ENCODE data around the gene CLSTN1.

CLSTN1 gene

GRCh38 chr1:9688599-9688998 is 135.2 kb downstream of the CLSTN1 start:
- no peak for DNase-seq

DNA sequence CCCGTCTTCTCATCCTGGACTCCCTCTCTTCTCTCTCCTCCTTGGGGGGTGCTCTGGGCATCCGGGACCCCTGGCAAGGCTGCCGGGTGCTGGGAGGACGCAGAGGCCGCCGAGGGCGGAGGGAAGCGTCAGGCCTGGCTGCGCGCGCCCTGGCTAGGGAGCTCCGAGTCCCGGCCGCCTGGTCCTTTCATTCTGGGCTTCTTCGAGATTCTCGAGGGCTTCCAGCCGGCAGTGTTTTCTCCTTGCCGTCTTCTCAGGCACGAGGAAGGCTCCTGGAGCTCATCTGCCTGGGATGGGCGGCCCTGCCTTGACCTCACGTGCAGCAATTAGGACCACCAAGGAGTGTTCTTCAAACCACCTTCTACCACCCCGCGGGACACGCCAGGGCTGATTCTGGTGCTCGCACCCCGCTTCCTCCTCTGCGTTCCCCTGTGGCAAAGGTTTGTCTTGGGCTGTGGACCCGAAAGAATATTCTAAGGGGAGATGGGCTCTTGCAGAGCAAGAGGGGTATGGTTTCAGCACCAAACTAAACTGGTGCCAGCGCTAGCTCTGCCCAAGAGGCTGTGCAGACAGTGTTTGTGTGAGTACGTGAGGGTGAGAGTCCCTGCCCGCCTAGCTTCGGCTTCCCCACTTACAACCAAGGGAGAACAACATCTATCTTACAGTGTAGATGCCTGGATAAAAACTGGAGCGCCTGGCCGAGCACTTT is 135.7 kb downstream of the CLSTN1 start:
- no peak for DNase-seq

GRCh38 chr1:9687120-9687873 is 136.5 kb downstream of the CLSTN1 start:
- peak in 6 of 56 donors; percentile 2 to 57 (median 34) for DNase-seq

GRCh38 chr1:9684801-9685200 is 139.0 kb downstream of the CLSTN1 start:
- DNase-seq = no peak

- no peak for DNase-seq
Measured at GRCh38 chr1:9680828-9681227, 142.9 kb downstream of the CLSTN1 start.

GRCh38 chr1:9680091-9680490 is 143.7 kb downstream of the CLSTN1 start:
- no peak for DNase-seq

Measured in nucleus accumbens (tissue), 56 donors.